ENCODE results near the gene NSD2.

Gene NSD2

DNA sequence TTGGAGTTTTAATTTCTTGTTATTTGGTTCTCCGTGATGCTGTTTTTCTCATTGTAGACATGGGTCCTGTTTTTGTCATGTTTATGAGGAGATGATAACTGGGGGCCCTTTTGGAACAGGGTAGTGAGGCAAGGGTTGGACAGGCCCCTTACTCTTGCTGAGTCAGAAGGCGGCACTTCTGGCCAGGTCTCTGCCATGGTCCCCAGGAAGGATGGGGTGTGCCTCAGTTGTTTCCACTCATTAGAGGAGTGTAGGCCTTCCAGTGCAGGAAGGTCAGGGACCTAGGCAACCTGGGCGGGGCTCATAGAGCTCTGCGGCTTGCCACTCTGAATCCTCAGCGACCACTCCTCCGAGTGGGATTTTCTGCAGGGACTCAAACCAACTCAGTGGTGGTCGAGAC lies 69.4 kb downstream of the NSD2 start:
- no peak overlapping the region for H3K4me2 ChIP-seq (ENCODE audit: low read length)
- no peak overlapping the region for H3K9ac ChIP-seq (ENCODE audit: low read length)
- no peaks in the 10 kb centered on the region; the same call in 1 of the 2 replicates for H4K20me1 ChIP-seq (ENCODE audit: insufficient read depth, low read length)
- H3K4me3 ChIP-seq (ENCODE audit: low read length), result no peak overlapping the region
- H3K27ac ChIP-seq (ENCODE audit: low read length), result no peak overlapping the region
- peaks cover 65% of the 10 kb centered on the region for H3K36me3 ChIP-seq (replicated peaks; ENCODE audit: low read depth, low read length)
- no peaks in the 10 kb centered on the region for H3K9me3 ChIP-seq (ENCODE audit: insufficient read depth, low read length)
- no peaks in the 10 kb centered on the region for H3K4me1 ChIP-seq (ENCODE audit: low read length)
- H3K27me3 ChIP-seq (ENCODE audit: low read depth, low read length), result no peaks in the 10 kb centered on the region
- TF ChIP-seq, protein P1, sequence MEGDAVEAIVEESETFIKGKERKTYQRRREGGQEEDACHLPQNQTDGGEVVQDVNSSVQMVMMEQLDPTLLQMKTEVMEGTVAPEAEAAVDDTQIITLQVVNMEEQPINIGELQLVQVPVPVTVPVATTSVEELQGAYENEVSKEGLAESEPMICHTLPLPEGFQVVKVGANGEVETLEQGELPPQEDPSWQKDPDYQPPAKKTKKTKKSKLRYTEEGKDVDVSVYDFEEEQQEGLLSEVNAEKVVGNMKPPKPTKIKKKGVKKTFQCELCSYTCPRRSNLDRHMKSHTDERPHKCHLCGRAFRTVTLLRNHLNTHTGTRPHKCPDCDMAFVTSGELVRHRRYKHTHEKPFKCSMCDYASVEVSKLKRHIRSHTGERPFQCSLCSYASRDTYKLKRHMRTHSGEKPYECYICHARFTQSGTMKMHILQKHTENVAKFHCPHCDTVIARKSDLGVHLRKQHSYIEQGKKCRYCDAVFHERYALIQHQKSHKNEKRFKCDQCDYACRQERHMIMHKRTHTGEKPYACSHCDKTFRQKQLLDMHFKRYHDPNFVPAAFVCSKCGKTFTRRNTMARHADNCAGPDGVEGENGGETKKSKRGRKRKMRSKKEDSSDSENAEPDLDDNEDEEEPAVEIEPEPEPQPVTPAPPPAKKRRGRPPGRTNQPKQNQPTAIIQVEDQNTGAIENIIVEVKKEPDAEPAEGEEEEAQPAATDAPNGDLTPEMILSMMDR (IDR thresholded peaks at IDR 0.05; ENCODE audit: low read depth, low read length), result no peak
- TF ChIP-seq EZH2phosphoT487 (IDR thresholded peaks at IDR 0.05; ENCODE audit: low read depth), result no peak
- H3K79me2 ChIP-seq (ENCODE audit: low read length), result peaks cover 22% of the 10 kb centered on the region
- no peak overlapping the region for H2AFZ ChIP-seq (ENCODE audit: low read depth, low read length)

DNA sequence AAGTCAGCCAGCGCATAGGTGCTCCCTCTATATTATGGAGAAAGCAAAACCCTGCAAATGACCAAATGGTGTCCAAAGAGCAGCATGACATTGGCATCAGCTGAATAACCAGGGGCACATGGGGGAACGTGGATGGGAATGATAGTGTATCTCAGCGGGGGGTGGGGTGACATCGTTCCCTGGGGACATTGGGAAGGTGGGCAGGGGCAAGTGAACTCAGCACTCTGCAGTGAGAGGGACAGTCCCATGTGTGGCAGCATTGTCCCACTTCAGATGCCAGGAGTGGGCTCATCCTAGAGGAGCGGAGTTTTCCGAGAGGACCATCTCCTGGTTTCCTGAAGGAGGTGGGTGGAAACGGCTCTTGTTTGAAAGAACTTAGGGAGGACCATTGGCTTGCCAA lies 72.7 kb downstream of the NSD2 start:
- Histone ChIP-seq H3K9me3 (ENCODE audit: insufficient read depth, low read length) (no peaks in the 10 kb centered on the region), H2AFZ (ENCODE audit: low read depth, low read length) (no peak overlapping the region), H3K4me3 (ENCODE audit: low read length) (no peak overlapping the region), H3K4me1 (ENCODE audit: low read length) (no peaks in the 10 kb centered on the region), H3K9ac (ENCODE audit: low read length) (no peak overlapping the region), H4K20me1 (ENCODE audit: insufficient read depth, low read length) (peaks cover 5% of the 10 kb centered on the region; the same call in 1 of the 2 replicates), H3K27me3 (ENCODE audit: low read depth, low read length) (no peaks in the 10 kb centered on the region), H3K79me2 (ENCODE audit: low read length) (peaks cover 22% of the 10 kb centered on the region), H3K27ac (ENCODE audit: low read length) (no peak overlapping the region), H3K36me3 (replicated peaks; ENCODE audit: low read depth, low read length) (peaks cover 69% of the 10 kb centered on the region), H3K4me2 (ENCODE audit: low read length) (no peak overlapping the region)
- TF ChIP-seq EZH2phosphoT487 (IDR thresholded peaks at IDR 0.05; ENCODE audit: low read depth), result no peak
- TF ChIP-seq, protein P1 (IDR thresholded peaks at IDR 0.05; ENCODE audit: low read depth, low read length), result no peak

DNA sequence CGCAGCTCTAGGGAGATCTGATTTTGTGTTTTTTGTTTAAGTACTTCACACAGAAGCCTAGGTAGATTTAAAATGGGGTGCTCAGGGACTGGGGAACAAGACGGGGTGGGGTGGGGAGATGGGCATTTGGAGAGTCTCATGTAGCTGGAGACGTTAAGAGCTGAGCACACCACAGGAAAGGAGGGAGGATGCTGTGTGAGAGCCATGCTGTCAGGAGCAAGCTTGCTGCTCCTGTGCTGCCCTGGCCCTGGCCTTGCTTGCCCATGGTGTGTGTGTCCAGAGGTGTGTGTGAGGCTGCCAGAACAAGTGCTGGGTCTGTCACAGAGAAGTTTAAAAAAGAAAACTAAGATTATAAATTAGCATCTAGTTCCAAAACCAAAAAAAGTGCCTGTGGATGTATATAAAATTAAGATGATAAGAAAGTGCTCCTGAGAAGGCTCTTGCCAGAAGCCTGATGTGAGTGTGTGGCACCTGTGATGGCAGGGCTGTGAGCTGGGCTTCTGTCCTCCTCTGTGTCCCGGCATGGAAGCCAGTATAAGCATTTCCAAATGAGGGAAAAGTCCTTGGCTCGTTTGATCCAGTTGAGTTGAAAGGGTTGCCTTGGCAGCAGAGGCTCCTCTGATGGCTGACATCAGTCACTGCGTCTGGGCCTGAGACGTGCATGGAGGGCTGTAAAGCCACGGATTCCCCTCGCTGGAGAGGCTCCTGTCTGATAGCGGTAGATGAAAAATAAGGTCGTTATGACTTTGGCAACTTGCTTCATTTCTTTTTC lies 74.1 kb downstream of the NSD2 start:
- Histone ChIP-seq H3K9me3 (ENCODE audit: insufficient read depth, low read length) (no peaks in the 10 kb centered on the region), H3K27me3 (ENCODE audit: low read depth, low read length) (no peaks in the 10 kb centered on the region), H3K4me2 (ENCODE audit: low read length) (no peak overlapping the region), H3K4me3 (ENCODE audit: low read length) (no peak overlapping the region), H4K20me1 (ENCODE audit: insufficient read depth, low read length) (peaks cover 5% of the 10 kb centered on the region; the same call in 1 of the 2 replicates), H3K9ac (ENCODE audit: low read length) (no peak overlapping the region), H3K4me1 (ENCODE audit: low read length) (no peaks in the 10 kb centered on the region), H3K79me2 (ENCODE audit: low read length) (peaks cover 22% of the 10 kb centered on the region), H3K27ac (ENCODE audit: low read length) (no peak overlapping the region), H3K36me3 (replicated peaks; ENCODE audit: low read depth, low read length) (peaks cover 64% of the 10 kb centered on the region), H2AFZ (ENCODE audit: low read depth, low read length) (no peak overlapping the region)
- TF ChIP-seq, protein P1 (IDR thresholded peaks at IDR 0.05; ENCODE audit: low read depth, low read length), result no peak
- TF ChIP-seq EZH2phosphoT487 (IDR thresholded peaks at IDR 0.05; ENCODE audit: low read depth), result no peak

DNA sequence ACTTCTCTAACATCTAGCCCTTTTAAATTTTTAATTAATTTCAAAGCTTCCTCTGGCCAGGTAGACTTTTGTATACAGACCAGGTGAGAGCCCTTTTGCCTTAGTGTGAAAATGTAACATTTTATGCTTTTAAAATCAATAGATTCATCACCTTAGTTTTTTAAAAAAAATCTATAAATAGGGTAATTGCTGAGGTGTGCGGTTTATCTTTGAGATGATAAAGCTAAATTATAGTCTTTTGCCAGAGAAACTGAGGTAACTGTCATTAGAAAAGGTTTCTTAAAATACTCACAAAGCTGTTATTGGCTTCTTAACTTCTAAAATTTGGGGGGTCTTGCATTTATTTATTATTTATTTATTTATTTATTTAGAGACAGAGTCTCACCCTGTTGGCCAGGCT lies 74.7 kb downstream of the NSD2 start:
- H3K27ac ChIP-seq (ENCODE audit: low read length), result no peak overlapping the region
- no peak overlapping the region for H3K9ac ChIP-seq (ENCODE audit: low read length)
- TF ChIP-seq, protein P1 (IDR thresholded peaks at IDR 0.05; ENCODE audit: low read depth, low read length), result no peak
- no peak for TF ChIP-seq EZH2phosphoT487 (IDR thresholded peaks at IDR 0.05; ENCODE audit: low read depth)
- H3K4me1 ChIP-seq (ENCODE audit: low read length), result no peaks in the 10 kb centered on the region
- peaks cover 5% of the 10 kb centered on the region; the same call in 1 of the 2 replicates for H4K20me1 ChIP-seq (ENCODE audit: insufficient read depth, low read length)
- H3K36me3 ChIP-seq (replicated peaks; ENCODE audit: low read depth, low read length), result peaks cover 65% of the 10 kb centered on the region
- H3K9me3 ChIP-seq (ENCODE audit: insufficient read depth, low read length), result no peaks in the 10 kb centered on the region
- no peak overlapping the region for H3K4me3 ChIP-seq (ENCODE audit: low read length)
- no peak overlapping the region for H2AFZ ChIP-seq (ENCODE audit: low read depth, low read length)
- H3K27me3 ChIP-seq (ENCODE audit: low read depth, low read length), result no peaks in the 10 kb centered on the region
- peaks cover 22% of the 10 kb centered on the region for H3K79me2 ChIP-seq (ENCODE audit: low read length)
- no peak overlapping the region for H3K4me2 ChIP-seq (ENCODE audit: low read length)
